Neural cell (in vitro differentiated cells): Measurements from ENCODE around the gene DLK2.

Experiments used
- EZH2 ChIP-seq: fragments of 200-600, 300-800 bp; shearing (Covaris generic), sonication (generic); IDR thresholded peaks from 2 replicates; pipeline ENCODE4 v1.6.1; 2014; ENCODE audit warnings: antibody characterized with exemption, low read length, borderline replicate concordance, mild to moderate bottlenecking; ENCODE audit not compliant: insufficient read depth, poor library complexity, severe bottlenecking
- RAD21 ChIP-seq: fragments of 450-650 bp; conservative IDR thresholded peaks from 2 replicates; pipeline ENCODE4 v1.6.1; 2014; ENCODE audit warnings: antibody characterized with exemption, mild to moderate bottlenecking, moderate library complexity
- TF ChIP-seq, protein P1 (sequence below): fragments of 450-650 bp; IDR thresholded peaks from 2 replicates; pipeline ENCODE4 v1.5.1; 2014; ENCODE audit warnings: antibody characterized with exemption, mild to moderate bottlenecking, moderate library complexity; ENCODE audit not compliant: poor library complexity, severe bottlenecking

DNA sequence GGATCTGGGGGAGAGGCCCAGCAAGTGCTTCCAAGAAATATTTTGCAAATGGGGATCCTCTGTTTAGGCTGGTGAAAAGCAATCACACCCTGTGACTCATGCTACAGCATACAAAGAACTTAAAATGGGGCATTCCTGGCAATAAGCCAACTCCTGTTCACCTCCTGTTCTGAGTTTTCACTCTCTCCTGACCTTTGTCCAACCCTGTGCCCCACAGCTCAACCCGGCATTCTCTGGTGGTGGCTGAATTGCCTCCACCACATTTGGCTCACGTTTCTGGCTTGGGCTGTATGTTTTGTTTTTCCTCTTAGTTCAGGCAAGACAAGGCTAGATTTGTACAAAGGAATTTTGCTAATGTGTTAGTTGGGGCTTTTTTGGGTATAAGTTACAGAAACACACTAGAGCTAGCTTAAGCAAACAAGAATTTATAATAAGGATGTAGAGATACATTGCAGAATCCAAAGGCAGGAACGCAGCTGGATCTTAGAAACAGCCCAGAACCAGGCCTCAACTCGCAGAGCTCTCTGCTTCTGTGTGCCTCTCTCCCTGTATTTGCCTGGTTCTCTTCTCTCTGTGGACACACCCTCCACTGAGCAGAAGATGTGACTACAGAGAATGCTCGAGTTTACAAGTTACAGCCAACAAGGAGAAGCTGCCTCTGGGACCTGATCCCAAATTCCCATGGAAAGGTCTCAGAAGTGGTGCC lies 18.6 kb downstream of the DLK2 start:
- TF ChIP-seq RAD21 = no peak
- TF ChIP-seq, protein P1, sequence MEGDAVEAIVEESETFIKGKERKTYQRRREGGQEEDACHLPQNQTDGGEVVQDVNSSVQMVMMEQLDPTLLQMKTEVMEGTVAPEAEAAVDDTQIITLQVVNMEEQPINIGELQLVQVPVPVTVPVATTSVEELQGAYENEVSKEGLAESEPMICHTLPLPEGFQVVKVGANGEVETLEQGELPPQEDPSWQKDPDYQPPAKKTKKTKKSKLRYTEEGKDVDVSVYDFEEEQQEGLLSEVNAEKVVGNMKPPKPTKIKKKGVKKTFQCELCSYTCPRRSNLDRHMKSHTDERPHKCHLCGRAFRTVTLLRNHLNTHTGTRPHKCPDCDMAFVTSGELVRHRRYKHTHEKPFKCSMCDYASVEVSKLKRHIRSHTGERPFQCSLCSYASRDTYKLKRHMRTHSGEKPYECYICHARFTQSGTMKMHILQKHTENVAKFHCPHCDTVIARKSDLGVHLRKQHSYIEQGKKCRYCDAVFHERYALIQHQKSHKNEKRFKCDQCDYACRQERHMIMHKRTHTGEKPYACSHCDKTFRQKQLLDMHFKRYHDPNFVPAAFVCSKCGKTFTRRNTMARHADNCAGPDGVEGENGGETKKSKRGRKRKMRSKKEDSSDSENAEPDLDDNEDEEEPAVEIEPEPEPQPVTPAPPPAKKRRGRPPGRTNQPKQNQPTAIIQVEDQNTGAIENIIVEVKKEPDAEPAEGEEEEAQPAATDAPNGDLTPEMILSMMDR = no peak
- TF ChIP-seq EZH2 = no peak
